Coronary artery (tissue), 2 donors: ENCODE results near the gene ICA1L.

ENCODE experiments used
- DNase-seq: peaks from one replicate; pipeline ENCODE4 v3.0.0-alpha.2; 2017; ENCODE audit warnings: low spot score
- H3K27ac ChIP-seq, 2 donors: fragments of 200-600 bp; sonication (generic); one replicate each; pipeline ENCODE4 v1.5.1; 2016 to 2019
- H3K4me3 ChIP-seq: fragments of 200-600 bp; sonication (generic); 2 replicates; pipeline ENCODE4 v1.5.1; 2016; ENCODE audit warnings: mild to moderate bottlenecking, moderate library complexity
- TF ChIP-seq, protein P1 (sequence below): fragments of 200-600 bp; sonication (generic); IDR thresholded peaks from one replicate; pipeline ENCODE4 v1.5.1; 2019; ENCODE audit warnings: antibody characterized with exemption

Gene ICA1L

GRCh38 chr2:202723746-202724145, 147.8 kb downstream of the ICA1L start:
- no peak for DNase-seq
- H3K4me3 ChIP-seq = no peak overlapping the region
- TF ChIP-seq, protein P1, sequence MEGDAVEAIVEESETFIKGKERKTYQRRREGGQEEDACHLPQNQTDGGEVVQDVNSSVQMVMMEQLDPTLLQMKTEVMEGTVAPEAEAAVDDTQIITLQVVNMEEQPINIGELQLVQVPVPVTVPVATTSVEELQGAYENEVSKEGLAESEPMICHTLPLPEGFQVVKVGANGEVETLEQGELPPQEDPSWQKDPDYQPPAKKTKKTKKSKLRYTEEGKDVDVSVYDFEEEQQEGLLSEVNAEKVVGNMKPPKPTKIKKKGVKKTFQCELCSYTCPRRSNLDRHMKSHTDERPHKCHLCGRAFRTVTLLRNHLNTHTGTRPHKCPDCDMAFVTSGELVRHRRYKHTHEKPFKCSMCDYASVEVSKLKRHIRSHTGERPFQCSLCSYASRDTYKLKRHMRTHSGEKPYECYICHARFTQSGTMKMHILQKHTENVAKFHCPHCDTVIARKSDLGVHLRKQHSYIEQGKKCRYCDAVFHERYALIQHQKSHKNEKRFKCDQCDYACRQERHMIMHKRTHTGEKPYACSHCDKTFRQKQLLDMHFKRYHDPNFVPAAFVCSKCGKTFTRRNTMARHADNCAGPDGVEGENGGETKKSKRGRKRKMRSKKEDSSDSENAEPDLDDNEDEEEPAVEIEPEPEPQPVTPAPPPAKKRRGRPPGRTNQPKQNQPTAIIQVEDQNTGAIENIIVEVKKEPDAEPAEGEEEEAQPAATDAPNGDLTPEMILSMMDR = no peak
- no peak overlapping the region for H3K27ac ChIP-seq
